HG02763 (cell line): ENCODE measurements around the gene CADPS2.

Source experiments
- ATAC-seq: cut with Tn5 transposase; IDR thresholded peaks from one replicate; pipeline ENCODE4 v1.9.1; 2021; ENCODE audit warnings: mild to moderate bottlenecking, moderate library complexity; ENCODE audit not compliant: unreplicated experiment

CADPS2 gene

DNA sequence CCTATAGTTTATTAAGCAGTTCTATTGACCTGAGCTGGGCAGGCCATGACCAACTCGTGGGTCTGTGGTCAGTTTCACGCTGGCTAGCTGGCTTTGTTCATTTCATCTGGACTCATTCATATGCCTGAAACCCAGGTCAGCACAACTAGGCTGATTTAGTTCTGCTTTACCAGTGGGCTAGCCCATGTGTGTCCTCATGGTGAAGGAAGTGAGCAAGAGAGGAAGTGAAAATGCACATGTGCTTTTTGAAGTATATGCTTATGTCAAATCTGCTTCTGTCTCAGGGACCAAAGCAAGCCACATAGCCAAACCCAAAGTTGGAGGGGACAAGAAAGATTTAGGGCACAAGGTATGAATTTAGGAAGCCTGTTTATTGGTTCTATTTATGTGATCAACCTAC is 341.8 kb downstream of the CADPS2 start:
- ATAC-seq: peak; percentile 88

DNA sequence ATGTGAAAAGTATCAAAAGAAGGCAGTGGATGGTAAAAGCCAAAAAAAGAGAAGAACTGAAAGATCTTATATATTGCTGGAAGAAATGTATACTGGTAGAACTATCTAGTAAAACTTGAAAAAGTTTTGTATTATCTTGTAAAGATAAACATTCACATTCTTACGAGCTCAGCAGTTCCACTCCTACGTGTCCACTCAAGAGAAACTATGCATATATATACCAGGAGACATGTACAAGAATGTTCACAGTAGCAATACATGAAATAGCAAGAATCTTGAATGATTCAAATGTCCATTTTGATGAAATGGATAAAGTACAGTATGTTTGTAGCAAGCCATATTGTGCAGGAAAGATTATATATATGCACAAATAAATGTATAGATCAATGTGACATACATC is 342.4 kb downstream of the CADPS2 start:
- ATAC-seq: no peak

DNA sequence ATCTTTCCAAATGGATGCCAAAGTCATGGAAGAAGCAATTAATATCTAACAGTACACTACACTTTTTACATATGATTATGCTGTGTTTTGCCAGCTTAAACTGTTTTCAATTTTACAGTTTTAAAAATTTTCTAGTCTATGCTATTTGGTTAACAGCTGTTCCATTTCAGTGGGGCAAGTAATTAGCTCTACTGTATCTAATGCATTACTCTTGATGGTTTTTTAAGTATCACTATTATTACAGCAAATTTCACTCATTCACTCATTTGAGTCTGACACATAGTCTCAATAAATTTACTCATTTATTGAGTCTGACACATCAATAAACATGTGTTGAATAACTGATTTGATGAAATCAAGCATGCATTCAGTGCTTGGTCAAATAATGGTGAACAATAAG is 343.1 kb downstream of the CADPS2 start:
- ATAC-seq: no peak

DNA sequence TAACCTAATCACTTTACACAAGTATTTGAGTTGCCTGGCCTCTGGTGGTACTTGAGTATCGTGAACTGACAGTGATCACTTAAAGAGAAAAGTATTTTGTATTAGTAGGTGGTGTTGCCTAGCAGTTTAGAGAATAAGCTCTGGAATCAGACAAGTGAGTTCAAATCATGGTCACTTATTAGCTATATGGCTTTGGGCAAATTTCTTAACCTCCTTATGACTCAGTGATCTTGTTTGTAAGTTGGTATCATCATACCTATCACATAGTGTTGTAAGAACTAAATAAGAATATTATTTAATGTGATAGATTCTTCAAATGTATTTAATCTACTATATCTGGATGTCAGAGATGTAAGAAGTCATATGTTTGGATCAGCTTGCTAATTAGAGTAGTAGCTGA is 351.2 kb downstream of the CADPS2 start:
- no peak for ATAC-seq

DNA sequence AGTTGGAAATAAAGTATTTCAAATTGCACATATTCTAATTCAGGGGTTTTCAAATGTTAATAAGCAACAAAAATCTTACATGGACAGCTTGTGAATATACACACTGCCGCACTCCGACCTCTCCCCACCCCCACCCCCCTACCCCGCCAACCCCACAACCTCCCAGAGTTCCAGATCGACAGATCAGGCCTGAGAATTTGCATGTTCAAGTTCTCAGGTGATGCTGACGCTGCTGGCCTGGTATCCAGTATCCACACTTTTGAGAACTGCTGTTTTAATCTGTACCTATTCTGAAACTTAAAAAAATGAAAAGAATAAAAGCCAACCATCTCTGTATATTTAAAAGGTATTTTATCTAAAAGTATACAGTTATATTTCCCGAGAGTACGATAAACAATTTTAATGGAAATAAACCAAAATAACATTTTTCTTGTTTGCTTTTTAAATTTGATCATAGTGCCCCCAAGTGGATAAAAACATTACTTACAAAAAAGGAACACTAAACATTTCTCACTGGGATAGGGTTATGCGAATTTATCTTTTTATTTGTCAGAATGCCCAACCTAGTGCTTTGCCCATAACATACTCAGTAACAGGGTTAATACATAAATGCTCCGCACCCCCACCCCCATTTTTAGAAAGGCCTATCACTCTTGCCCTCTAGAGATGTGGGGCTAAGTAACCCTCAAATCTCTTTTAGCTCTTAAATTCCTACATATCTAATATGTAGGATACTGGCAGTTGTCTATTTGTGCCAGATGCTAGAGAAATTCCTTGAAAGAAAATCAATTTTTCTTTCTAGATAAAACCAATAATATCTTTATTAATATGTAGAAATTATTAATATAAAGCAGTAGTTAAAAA is 353.6 kb downstream of the CADPS2 start:
- ATAC-seq: no peak

DNA sequence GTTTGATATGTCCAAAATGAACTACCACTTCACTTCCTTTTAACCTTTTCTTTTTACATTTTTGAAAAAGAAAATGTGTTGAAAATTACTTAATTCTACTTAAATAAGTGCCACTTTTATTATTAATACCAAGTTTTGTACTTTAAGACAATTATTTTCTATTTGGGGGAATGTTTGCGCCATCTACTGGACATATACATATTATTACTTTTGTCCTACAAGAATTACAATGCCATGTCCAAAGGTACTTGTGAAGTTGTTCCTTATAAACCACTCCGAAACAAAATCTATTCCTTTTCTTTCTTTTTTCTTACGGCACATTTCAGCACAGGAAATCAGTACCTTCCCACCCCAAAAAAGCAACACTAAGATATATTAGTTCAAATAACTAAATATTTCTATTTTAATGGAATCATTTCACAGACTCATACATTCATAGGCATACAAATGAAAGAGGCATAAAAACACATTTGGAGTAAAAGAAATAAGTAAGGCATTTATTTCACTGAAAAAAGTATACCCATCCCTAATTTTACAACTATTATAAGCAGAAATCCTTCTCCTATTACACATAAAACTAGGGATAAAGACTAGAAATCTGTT is 357.3 kb downstream of the CADPS2 start:
- ATAC-seq: no peak

DNA sequence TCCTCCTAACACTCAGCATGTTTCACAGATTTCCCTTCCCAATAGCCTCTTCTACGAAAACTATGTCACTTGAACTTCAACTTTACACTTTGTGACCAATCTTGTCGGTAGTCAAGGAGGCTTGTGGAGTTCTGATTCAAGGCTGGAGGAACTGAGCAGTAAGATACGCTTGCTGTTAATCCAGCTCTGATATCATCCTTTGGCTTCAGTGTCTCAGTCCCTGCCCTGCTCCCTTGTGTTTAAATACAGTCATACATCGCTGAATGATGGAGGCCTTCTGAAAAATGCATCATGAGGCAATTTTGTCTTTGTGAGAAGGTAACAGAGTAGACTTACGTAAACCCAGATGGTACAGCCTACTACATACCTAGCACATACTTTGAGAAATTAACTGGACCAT is 360.9 kb downstream of the CADPS2 start:
- no peak for ATAC-seq

DNA sequence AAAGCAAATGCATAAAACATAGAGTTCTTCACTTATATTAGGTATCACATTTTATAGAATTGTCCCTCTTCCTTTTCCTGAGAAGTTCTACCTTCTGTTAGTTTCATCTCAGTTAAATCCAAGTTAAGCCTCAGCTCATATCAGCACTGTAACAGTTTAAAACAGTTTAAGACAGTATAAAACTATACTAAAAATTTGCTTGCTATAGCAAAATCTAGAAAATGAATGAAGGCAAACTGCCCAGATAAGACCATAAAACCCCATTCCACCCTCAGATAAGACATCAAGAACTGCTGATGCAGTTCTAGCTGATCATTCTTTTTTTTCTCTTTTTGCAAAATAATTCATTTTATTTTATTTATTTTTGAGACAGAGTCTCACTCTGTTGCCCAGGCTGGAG is 364.5 kb downstream of the CADPS2 start:
- ATAC-seq: no peak

DNA sequence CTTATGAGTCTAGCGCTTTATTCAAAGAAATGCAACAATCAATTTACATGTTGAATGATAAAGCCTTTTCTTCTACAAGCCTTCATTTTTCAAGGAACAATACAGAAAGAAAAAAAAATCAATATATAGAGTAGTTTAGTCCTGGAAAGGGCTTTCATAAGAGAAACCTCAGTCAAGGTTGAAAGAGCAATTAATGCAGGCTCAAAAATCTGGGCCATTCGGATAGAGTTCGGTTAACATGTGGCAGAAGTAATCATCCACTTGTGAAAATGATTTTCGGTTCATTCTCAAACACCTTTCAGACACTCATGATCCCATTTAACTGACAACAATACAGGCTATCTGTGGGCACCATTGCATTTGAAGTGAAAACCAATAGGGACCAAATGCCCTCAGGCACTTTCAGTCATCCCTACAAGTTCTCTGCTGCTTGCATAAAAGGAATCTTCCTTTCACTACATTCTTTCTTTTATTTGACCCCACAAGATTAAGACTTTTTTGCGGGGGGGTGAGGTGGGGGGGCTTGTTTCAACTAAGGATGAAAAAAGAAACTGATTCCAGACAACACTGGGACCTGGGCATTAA is 365.2 kb downstream of the CADPS2 start:
- no peak for ATAC-seq

DNA sequence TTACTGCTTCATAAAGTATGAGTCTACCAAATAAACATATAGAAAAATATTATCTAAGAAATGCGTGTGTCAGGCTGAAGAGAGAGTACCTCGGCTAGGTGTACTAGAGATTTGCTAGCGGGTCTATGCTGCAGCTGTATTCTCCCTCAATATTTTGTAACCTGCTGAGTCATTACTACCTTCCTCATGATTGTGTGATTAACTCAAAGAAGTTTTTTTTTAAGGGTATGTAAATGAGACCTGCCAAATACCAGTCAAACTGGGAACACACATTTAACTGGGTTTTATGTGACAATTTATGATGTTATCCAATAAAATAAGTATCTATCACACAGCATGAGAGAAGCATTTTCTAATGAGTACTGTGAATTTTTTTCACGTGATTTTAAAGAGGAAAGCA is 367.8 kb downstream of the CADPS2 start:
- no peak for ATAC-seq

DNA sequence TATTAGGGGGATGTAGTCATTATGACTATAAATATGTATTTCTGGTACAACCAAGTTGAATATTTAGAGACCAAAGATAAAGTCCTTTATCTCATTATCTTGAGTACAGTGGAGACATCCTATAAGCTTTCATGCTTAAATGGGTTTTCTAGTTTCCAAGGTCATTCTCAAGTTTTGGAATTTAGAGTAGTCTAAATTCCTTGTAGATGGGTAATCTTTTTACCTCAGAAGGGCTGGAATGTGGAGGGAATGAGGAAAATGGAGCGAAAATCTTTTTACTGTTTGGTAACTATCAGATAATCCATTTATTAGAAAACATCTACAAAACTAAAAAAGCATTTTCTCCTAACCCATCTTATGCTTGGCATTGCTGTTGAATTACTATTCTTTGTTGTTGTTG is 368.7 kb downstream of the CADPS2 start:
- no peak for ATAC-seq

DNA sequence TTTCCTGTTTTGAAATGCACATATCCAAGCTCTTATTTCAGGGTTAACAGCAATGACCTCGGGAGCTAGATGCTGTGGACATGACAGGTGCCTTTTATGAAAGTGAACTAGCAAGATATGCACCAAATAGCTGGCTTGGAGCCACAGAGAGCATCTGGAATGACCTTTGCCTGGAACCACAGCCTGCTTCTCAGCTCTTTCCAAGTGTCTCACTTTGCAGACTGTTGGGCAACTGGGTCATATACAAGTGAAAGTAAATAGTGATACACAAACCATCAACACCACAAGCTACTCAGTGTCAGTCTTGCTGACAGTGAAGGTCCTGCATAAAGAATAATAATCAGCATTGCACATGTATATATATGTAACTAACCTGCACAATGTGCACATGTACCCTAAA is 370.9 kb downstream of the CADPS2 start:
- ATAC-seq: no peak

DNA sequence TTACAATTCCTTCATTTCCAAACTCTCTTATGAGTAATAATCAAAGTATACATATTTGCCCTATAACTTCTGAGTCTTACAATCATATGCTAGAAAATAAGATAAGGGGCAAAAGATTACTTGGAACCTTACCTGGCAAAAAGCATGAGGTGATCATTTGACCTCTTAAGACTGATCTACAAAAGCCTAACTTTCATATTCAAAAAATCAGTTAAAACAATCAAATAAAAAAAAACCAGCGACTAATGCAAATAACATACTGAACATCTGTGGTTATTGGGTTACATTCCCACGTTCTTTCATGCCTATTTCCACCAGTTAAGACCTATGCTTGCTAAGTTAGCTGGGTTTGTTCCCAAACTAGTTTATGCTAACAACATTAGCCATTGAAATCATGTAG is 375.0 kb downstream of the CADPS2 start:
- ATAC-seq: no peak

DNA sequence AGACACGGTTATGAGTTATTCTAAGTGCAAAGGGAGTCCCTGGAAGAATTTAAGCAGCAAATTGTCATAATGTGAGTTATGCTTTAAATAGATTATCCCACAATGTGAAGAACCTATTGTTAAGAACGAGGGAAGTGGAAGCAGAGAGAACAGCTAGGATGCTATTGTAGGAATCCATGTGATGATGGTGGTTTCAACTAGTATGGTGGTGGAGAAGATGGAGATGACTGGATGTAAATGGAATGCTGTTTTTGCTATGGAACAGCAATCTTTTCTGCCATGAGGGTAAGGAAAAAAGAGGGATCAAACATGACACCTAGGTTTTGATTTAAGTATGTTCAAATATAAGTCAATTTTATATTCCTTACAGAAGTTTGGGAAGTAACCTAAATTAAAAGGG is 378.7 kb downstream of the CADPS2 start:
- ATAC-seq: no peak

DNA sequence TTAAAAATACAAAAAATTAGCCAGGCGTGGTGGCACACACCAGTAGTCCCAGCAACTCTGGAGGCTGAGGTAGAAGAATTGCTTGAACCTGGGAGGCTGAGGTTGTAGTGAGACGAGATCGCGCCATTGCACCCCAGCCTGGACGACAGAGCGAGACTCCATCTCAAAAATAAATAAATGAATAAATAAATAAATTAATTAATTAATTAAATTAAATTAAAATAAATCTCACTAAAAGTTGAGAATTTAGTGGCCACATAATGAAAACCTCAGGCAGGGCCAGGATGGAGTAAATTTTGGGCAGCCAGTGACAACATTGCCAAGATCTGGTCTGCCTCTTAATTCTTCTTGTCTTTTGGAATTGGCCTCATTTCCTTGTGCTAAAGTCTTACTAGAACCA is 394.3 kb downstream of the CADPS2 start:
- ATAC-seq: no peak

DNA sequence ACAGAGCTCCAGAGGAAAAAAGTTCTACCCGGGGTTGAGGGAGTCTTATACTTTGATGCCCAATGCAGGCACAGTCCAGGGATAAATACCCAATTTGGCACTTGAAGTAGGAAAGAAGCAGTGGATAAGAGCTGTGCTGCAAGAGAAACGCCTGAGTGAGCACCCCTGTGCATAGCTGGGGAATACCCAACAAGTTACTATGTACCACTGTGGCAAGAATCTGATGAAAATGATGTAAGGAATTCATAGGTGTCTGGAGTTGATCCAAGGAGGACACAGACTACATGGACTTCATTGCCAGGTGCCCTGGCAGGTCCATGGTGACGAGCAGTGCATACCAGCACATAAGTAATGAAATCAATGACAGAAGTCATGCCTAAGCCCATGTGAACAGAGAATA is 398.0 kb downstream of the CADPS2 start:
- ATAC-seq: no peak

DNA sequence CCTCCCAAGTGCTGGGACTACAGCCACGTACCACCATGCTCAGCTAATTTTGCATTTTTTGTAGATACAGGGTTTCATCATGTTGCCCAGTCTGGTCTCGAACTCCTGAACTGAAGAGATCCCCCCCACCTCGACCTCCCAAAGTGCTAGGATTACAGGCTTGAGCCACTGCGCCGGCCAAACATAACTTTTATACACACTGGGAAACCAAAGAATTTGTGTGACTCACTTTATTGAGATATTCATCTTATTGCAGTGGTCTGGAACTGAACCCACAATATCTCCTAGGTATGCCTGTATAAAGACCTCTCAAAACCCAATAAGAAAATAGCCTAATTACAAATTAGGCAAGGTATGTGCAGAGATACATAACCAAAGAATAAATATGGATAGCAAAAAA is 399.1 kb downstream of the CADPS2 start:
- ATAC-seq: no peak

DNA sequence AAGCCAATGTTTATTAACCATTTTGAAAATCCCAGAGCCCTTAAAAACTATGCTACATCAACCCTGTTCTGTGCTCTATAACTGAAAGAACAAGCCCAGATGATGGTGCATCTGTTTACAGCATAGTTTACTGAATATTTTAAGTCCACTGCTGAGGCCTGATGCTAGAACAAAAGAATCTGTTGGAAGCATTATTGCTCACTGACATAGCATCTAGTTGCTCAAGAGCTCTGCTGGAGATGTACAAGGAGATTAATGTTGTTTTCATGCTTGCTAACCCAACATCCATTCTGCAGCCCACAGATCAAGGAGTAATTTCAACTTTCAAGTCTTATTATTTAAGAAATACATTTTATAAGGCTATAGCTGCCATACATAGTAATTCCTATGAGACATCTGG is 400.4 kb downstream of the CADPS2 start:
- no peak for ATAC-seq

DNA sequence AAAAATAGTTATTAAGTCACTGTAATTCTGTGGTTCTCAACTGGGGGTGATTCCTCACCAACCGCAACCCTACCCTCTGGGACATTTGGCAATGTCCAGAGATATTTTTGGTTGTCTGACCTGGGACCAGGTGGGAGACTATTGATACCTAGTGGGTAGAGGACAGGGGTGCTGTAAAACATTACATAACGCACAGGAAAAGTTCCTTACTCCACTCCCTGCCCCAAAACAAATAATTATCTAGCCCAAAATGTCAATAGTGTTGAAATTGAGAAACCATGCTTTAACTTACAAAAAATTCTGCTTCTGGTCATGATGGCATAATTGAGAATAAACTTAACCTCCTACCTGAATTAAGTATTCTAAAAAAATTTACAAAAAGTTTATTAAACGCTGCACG is 404.0 kb downstream of the CADPS2 start:
- ATAC-seq: no peak

DNA sequence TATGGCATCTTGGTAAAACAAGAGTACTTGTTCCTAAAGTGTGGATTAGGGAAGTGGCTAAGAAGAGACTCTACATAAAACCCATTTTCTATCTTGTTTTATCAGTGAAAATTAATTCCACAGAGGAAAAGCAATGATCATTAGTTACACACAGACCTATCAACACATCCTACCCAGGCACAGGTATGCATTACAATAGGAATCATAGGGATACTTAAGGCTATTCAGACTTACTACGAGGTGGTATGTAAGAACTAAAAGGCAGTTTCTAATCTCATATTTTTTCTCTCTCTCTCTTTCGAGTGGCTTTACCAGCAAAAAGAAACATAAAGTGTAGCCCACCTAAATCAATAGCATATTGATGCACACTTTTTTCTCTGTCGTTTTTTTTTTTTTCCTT is 415.4 kb downstream of the CADPS2 start:
- no peak for ATAC-seq

DNA sequence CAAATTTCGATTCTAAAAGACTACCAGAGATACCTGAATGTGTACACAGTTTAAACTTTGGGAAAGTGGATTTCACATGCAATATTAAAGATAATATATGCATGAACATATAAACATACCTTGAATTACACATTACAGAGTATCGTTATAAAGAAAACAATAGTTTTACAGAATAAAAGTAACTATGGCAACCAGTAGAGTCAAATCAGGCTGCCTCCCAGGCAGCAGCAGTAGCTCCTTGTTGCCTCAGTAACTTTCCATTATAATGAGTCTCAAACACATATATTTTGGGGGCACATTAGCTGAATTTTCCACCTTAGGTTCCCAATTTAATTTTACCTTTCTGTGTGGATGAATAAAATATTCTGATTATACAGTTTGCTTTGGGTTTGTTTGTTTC is 417.3 kb downstream of the CADPS2 start:
- ATAC-seq: no peak

DNA sequence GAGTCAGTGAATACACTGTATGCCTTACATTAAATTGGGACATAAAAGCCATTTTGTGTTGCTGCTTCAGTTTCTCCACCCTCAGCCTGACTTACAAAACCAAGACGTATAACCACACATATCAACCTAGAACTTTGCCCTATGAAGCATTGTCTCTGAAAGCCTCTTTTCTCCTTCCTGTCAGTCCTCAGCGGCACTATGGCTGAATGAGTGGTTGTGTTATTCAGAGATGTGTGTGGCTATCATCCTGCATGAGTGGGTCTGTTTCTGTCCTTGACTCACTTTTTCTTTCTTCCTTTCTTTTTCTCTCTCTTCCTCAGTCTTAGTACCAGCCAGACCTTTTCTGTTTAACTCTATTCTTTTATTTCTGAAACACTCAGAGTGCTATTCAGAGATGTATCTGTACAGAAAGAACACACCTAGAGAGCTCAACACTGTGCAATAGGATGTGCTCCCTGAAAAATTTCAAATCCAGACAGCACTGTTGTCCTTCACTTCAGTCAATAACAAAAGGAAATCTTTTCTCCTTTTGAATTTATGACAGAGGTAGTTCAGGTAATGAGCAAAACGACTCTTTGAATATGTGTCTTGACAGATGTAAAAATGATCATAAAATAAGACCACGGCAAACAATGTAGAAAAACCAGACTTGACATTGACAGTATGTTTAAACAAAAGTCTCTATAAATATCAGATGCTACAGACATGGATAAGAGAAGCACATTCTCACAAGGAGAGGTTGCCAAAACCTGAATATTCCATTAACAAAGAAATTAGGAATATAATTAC is 418.4 kb downstream of the CADPS2 start:
- no peak for ATAC-seq
